ENCODE results near the gene PABPC3.

The PABPC3 gene

GRCh38 chr13:25095851-25096453 is at the start of gene PABPC3:
PABPC3 (plus strand) TSS chr13:25096136; CDS start chr13:25096199, 63 bp downstream.
- DNase-seq: peak in 10 of 56 donors; percentile 10 to 38 (median 20)

GRCh38 chr13:25046274-25046984 is 49.5 kb upstream of the PABPC3 start:
- DNase-seq: peak in 11 of 56 donors; percentile 3 to 47 (median 28)

DNA sequence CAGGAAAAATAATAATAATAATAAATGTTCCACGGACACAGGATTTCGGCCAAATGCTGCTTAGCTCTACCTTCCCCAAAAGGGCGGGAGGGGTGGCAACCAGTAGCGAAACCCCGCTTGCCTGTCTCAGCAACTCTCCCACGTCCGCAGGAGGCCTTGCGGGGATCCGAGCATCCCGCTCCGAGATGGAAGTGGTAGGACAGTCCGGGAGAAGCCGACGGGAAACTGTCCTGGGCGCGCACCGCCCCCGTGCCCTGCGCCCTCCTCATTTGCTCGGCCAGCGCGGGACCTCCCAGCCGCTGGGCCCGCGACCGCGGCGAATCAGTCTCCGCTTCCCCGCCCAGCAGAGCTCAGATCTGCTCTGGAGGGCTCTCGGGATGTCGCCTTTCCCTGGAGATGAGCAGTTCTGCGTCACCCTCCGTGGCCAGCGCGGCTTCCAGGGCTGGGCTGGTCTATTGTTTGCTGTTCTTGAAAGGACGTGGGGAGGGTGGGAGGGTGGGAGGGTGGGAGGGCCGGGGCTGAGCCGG is 48.9 kb upstream of the PABPC3 start:
- DNase-seq: peak in 48 of 56 donors; percentile 5 to 74 (median 36)

- no peak for DNase-seq
Measured at GRCh38 chr13:25051065-25051464, 44.9 kb upstream of the PABPC3 start.

- DNase-seq: no peak
Measured at GRCh38 chr13:25059166-25059565, 36.8 kb upstream of the PABPC3 start.

- DNase-seq: no peak
Measured at GRCh38 chr13:25059958-25060357, 36.0 kb upstream of the PABPC3 start.

GRCh38 chr13:25062479-25062878 is 33.5 kb upstream of the PABPC3 start:
- DNase-seq: no peak

DNA sequence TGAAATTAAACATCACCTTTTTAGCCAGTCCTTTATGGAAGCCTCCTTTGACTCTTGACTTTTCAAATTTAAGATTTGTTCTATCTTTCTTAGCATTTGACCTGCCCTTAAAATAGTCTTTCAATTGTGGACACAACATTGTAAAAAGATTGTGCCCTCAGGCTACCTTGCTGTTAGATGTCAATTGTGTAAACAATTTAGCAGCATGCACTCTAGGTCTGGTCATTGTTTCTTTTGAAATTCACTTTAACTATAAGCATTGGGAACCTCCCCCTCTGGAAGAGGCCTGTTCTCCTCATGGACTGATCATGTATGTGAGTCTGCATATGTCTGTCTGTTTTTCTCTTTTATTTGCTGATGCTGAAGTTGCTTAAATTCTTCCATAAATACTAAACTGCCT is 31.5 kb upstream of the PABPC3 start:
- DNase-seq: no peak

- DNase-seq: no peak
Measured at GRCh38 chr13:25065974-25066770, 29.8 kb upstream of the PABPC3 start.

GRCh38 chr13:25067064-25067463 is 28.9 kb upstream of the PABPC3 start:
- DNase-seq: no peak

- no peak for DNase-seq
Measured at GRCh38 chr13:25068810-25069209, 27.1 kb upstream of the PABPC3 start.

GRCh38 chr13:25069236-25069635 is 26.7 kb upstream of the PABPC3 start:
- DNase-seq: no peak

GRCh38 chr13:25069911-25070310 is 26.0 kb upstream of the PABPC3 start:
- no peak for DNase-seq

- DNase-seq: no peak
Measured at GRCh38 chr13:25080773-25081172, 15.2 kb upstream of the PABPC3 start.

DNA sequence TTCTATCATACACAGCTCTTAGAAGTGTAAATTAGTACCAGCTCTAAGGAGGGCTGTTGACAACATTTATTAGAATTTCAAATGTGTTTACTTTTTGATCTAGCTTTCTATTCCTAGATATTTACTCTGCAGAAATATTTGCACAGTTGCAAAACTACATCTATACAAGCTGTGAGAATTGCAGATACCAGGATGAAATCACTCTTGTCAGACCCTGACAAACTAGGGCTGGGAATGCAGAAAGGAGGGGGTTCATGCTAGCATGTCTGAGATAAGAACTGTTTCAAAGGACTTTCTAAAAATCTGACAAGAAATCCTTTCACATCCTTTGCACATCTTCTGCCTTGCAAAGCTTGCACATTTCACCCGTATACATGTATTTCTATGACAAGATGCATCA is 11.8 kb upstream of the PABPC3 start:
- no peak for DNase-seq

DNA sequence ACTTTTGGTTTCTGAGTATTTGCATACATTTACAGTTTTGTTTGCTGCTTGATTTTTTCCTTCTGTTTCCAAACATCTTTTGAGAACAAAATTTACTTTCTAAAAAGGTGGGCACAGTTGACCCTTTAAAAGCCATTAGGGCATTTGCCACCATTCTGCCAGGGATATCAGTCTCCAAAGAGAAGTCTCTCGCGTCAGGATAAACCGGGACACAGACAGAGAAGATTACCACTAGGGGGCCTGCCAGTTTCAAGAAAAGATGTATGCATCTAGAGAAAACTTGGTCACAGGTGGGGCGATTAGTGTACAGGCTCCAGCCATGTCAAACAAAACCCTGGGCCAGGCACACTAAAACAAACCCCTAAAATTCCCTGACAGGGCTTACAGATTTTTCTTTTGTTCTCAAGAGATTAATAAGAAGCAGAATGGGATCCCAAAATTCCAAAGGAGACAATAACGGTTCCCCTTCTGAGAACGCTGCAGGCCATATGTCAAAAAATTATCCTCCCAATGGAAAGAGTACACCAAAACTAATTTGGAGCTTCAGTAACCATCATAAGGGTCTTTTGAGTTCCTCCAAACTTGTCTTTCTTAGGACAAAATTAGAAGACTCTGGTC is 10.7 kb upstream of the PABPC3 start:
- peak in 49 of 56 donors; percentile 2 to 85 (median 50) for DNase-seq

GRCh38 chr13:25088562-25089221 is 7.2 kb upstream of the PABPC3 start:
- DNase-seq: no peak

- no peak for DNase-seq
Measured at GRCh38 chr13:25097426-25097825, 1.5 kb downstream of the PABPC3 start.

DNA sequence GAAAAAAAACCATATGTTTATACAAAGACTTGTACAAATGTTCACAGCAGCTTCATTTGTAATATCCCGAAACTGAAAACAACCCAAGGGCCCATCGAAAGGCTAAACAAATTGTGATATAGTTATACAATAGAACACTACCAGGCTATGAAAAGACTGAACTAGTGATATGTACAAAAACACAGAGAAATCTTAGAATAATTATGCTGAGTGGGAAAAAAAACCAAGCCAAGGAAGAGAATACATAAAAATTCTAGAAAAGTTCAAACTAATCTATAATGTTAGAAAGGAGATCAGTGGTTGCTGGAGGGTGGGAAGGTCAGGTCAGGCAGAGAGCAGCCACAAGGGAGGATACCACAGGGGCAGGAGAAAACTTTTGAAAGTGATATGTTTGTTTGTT is 7.8 kb downstream of the PABPC3 start:
- no peak for DNase-seq

DNA sequence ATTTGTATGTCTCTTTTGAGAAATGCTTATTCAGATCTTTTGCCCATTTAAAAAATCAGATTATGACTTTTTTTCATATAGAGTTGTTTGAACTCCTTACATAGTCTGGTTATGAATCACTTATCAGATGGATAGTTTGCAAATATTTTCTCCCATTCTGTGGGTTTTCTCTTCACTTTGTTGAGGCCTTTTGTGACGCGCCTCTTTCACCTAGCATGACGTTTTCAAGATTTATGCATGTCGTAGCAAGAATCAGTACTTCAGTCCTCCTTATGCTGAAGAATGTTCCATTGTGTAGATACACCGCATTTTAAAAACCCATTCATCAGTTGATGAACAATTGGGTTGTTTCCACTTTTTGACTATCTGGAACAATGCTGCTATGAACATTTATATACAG is 13.4 kb downstream of the PABPC3 start:
- DNase-seq: no peak

GRCh38 chr13:25110956-25111584 is 15.1 kb downstream of the PABPC3 start:
- DNase-seq: no peak
